CD14-positive monocyte (primary cell): ENCODE data around the gene CDK17. TPM values are rescaled to one million over a fixed set of nuclear protein-coding genes. Genes with fewer than 3 reads are reported as not detected.

Experiments
- DNase-seq, 3 donors: peaks; one replicate each; pipeline ENCODE4 v3.0.0-alpha.2; 2011 to 2022
- H2AFZ ChIP-seq: 2 replicates; pipeline ENCODE4 v1.6.0; 2012; ENCODE audit warnings: mild to moderate bottlenecking, low read depth, low read length, inconsistent platforms; ENCODE audit not compliant: insufficient read depth, poor library complexity, severe bottlenecking
- H3K27ac ChIP-seq, 2 donors: 1 replicate in 1 of 2; 2 replicates in 1 of 2; pipeline ENCODE4 v1.5.1; 2012 to 2013; ENCODE audit warnings: low read length in 2 of 2, control low read depth in 1 of 2, inconsistent platforms in 1 of 2, low read depth in 1 of 2, mild to moderate bottlenecking in 1 of 2
- H3K27me3 ChIP-seq, 2 donors: one replicate each; pipeline versions ENCODE4 v1.6.0 to v1.6.1; 2011 to 2013; ENCODE audit warnings: low read length in 2 of 2; ENCODE audit not compliant: control insufficient read depth in 2 of 2, insufficient read depth in 2 of 2
- H3K36me3 ChIP-seq, 2 donors: replicated peaks in 1 of 2; 1 replicate in 1 of 2; 2 replicates in 1 of 2; pipeline versions ENCODE4 v1.5.1 to v1.6.1; 2012 to 2013; ENCODE audit warnings: low read length in 2 of 2, control low read depth in 1 of 2, inconsistent platforms in 1 of 2, mild to moderate bottlenecking in 1 of 2; ENCODE audit not compliant: insufficient read depth in 2 of 2, control insufficient read depth in 1 of 2
- H3K4me1 ChIP-seq, 2 donors: 1 replicate in 1 of 2; 2 replicates in 1 of 2; pipeline versions ENCODE4 v1.5.1 to v1.6.1; 2012 to 2013; ENCODE audit warnings: low read length in 2 of 2, control low read depth in 1 of 2, inconsistent platforms in 1 of 2, mild to moderate bottlenecking in 1 of 2, moderate library complexity in 1 of 2; ENCODE audit not compliant: insufficient read depth in 2 of 2, control insufficient read depth in 1 of 2
- H3K4me2 ChIP-seq: replicated peaks from 2 replicates; pipeline ENCODE3; 2012; ENCODE audit warnings: low read length, moderate library complexity, mild to moderate bottlenecking; ENCODE audit not compliant: poor library complexity, severe bottlenecking; ENCODE audit errors: extremely low read depth
- H3K4me3 ChIP-seq, 3 experiments: fragments of 200-600 bp in 1 of 3; sonication (generic) in 1 of 3; replicated peaks in 1 of 3; 1 replicate in 2 of 3; 2 replicates in 1 of 3; pipeline ENCODE4 v1.5.1; 2011 to 2013; ENCODE audit warnings: low read length in 3 of 3, mild to moderate bottlenecking in 3 of 3, control low read depth in 2 of 3, low read depth in 2 of 3, inconsistent platforms in 1 of 3, moderate library complexity in 1 of 3
- H3K79me2 ChIP-seq: 2 replicates; pipeline ENCODE4 v1.6.0; 2012; ENCODE audit warnings: mild to moderate bottlenecking, control low read depth, inconsistent platforms, low read length, moderate library complexity; ENCODE audit not compliant: insufficient read depth
- H3K9ac ChIP-seq: 2 replicates; pipeline ENCODE4 v1.6.0; 2017; ENCODE audit warnings: low read length, mild to moderate bottlenecking; ENCODE audit not compliant: insufficient read depth, poor library complexity, severe bottlenecking
- H3K9me3 ChIP-seq, 2 donors: replicated peaks in 1 of 2; 1 replicate in 1 of 2; 2 replicates in 1 of 2; pipeline versions ENCODE4 v1.5.1 to v1.6.1; 2012 to 2013; ENCODE audit warnings: low read length in 2 of 2, control low read depth in 1 of 2; ENCODE audit not compliant: control insufficient read depth in 1 of 2, insufficient read depth in 1 of 2
- H4K20me1 ChIP-seq: 2 replicates; pipeline ENCODE4 v1.6.0; 2012; ENCODE audit warnings: mild to moderate bottlenecking, low read length, control low read depth, moderate library complexity; ENCODE audit not compliant: insufficient read depth
- H3K27ac Mint-ChIP-seq, 7 donors: one replicate each; pipeline ENCODE4 v1.8.0; 2020; ENCODE audit warnings: mild to moderate bottlenecking in 7 of 7, mixed read lengths in 7 of 7, moderate library complexity in 6 of 7, inconsistent platforms in 2 of 7
- H3K27me3 Mint-ChIP-seq, 3 donors: one replicate each; pipeline ENCODE4 v1.8.0; 2021 to 2022; ENCODE audit warnings: low read depth in 3 of 3, mild to moderate bottlenecking in 3 of 3, mixed read lengths in 3 of 3, moderate library complexity in 3 of 3, inconsistent platforms in 1 of 3
- H3K36me3 Mint-ChIP-seq, 2 donors: one replicate each; pipeline ENCODE4 v1.8.0; 2020; ENCODE audit warnings: mixed read lengths in 2 of 2, inconsistent platforms in 1 of 2, mild to moderate bottlenecking in 1 of 2
- H3K4me1 Mint-ChIP-seq: one replicate; pipeline ENCODE4 v1.8.0; 2020; ENCODE audit warnings: mild to moderate bottlenecking, mixed read lengths
- H3K4me3 Mint-ChIP-seq, 2 donors: one replicate each; pipeline ENCODE4 v1.8.0; 2020; ENCODE audit warnings: mild to moderate bottlenecking in 2 of 2, mixed read lengths in 2 of 2, moderate library complexity in 1 of 2
- H3K9me3 Mint-ChIP-seq, 7 donors: one replicate each; pipeline ENCODE4 v1.8.0; 2020 to 2022; ENCODE audit warnings: mixed read lengths in 7 of 7, mild to moderate bottlenecking in 6 of 7, moderate library complexity in 6 of 7, inconsistent platforms in 2 of 7
- CTCF ChIP-seq: fragments of 200-600 bp; IDR thresholded peaks from one replicate; pipeline ENCODE4 v1.8.0; 2022; ENCODE audit warnings: antibody characterized with exemption, mild to moderate bottlenecking
- WGBS: methylation state at CpG from one replicate; pipeline ENCODE4 v1.1.5; 2013; ENCODE audit warnings: missing lambda C conversion rate; ENCODE audit not compliant: insufficient coverage; 5-methylcytosine and 5-hydroxymethylcytosine counted together
- intact Hi-C, 2 donors: fragments of 100-400 bp; cut with micrococcal nuclease; formaldehyde crosslinking; loops; one replicate each; pipeline versions ENCODE4 v1.15.0 to v1.15.1; 2023
- polyA plus RNA-seq, 3 donors: library from polyadenylated mRNA; depleted of rRNA in 1 of 3; unstranded in 2 of 3; stranded (reverse) in 1 of 3; fragments of 300-500 nt in 2 of 3; fragments of >200 nt in 1 of 3; fragmentation: Illumina TruSeq in 2 of 3; gene quantifications; 1 replicate in 2 of 3; 2 replicates in 1 of 3; pipeline ENCODE4 v1.2.3, GENCODE V29; 2012 to 2021

CDK17 gene
- polyA plus RNA-seq, 3 donors, result 3.6 to 6.9 (median 6.4) TPM

GRCh38 chr12:96386794-96387193 is 13.4 kb downstream of the CDK17 start:
- Histone ChIP-seq H3K9me3 (no peaks in the 10 kb centered on the region), H3K4me3 (no peak overlapping the region), H2AFZ (no peak overlapping the region), H3K27ac (no peak overlapping the region), H3K9ac (no peak overlapping the region), H4K20me1 (peaks cover 100% of the 10 kb centered on the region), H3K4me2 (no peak overlapping the region), H3K4me1 (peaks cover 8 to 11% of the 10 kb centered on the region in 2 donors), H3K36me3 (no peaks in the 10 kb centered on the region), H3K79me2 (peaks cover 100% of the 10 kb centered on the region), H3K27me3 (no peaks in the 10 kb centered on the region)
- peak overlapping the region in 1 of 2 donors; percentile 11 for H3K4me3 Mint-ChIP-seq
- whole genome bisulfite sequencing, result 15% methylated on average over 2 of the region's 2 CpGs
- peak in 1 of 3 donors; percentile 14 for DNase-seq
- peaks cover 34% of the 10 kb centered on the region for H3K4me1 Mint-ChIP-seq
- intact Hi-C loops, result no loop called here
- H3K27ac Mint-ChIP-seq, result peak overlapping the region in 3 of 7 donors; percentile 7 to 60 (median 59)
- peaks cover 0 to 8% (median 3%) of the 10 kb centered on the region in 7 donors for H3K9me3 Mint-ChIP-seq
- TF ChIP-seq CTCF, result no peak
- H3K36me3 Mint-ChIP-seq, result peaks cover 2 to 4% of the 10 kb centered on the region in 2 donors
- H3K27me3 Mint-ChIP-seq, result peaks cover 0 to 2% (median 0%) of the 10 kb centered on the region in 3 donors

- intact Hi-C loops, result no loop called here
- no peak overlapping the region for H2AFZ ChIP-seq
- H3K27ac Mint-ChIP-seq, result no peak overlapping the region
- no peaks in the 10 kb centered on the region for H3K9me3 ChIP-seq
- peaks cover 100% of the 10 kb centered on the region for H3K79me2 ChIP-seq
- H3K27me3 ChIP-seq, result no peaks in the 10 kb centered on the region
- H3K36me3 Mint-ChIP-seq, result peaks cover 2 to 4% of the 10 kb centered on the region in 2 donors
- no peak overlapping the region for H3K4me3 ChIP-seq
- H3K4me1 Mint-ChIP-seq, result peaks cover 41% of the 10 kb centered on the region
- no CpG with 5 or more reads among the region's 1 CpG for WGBS
- no peak overlapping the region for H3K9ac ChIP-seq
- no peak for DNase-seq
- H3K27me3 Mint-ChIP-seq, result peaks cover 0 to 2% (median 1%) of the 10 kb centered on the region in 3 donors
- no peak for TF ChIP-seq CTCF
- H3K4me2 ChIP-seq, result no peak overlapping the region
- H3K36me3 ChIP-seq, result no peaks in the 10 kb centered on the region
- peaks cover 98% of the 10 kb centered on the region for H4K20me1 ChIP-seq
- H3K4me1 ChIP-seq, result peaks cover 8 to 11% of the 10 kb centered on the region in 2 donors
- no peak overlapping the region for H3K27ac ChIP-seq
- no peak overlapping the region for H3K4me3 Mint-ChIP-seq
- peaks cover 0 to 11% (median 5%) of the 10 kb centered on the region in 7 donors for H3K9me3 Mint-ChIP-seq
Observed at GRCh38 chr12:96383991-96384390, 16.2 kb downstream of the CDK17 start.
